GM19238 (cell line): ENCODE results near the gene SOS1.
A peak's percentile ranks its signal among the peaks of the same experiment; 100 is the strongest.
"Not testable (repeated sequence)": the region's sequence is repeated elsewhere in the genome, so short reads cannot be mapped to it uniquely, and the experiment has no call there.

Experiments used
- DNase-seq: peaks from one replicate; pipeline ENCODE4 v3.0.0; 2011; ENCODE audit warnings: low spot score; ENCODE audit not compliant: insufficient read length

Gene SOS1

GRCh38 chr2:38973266-38973665, 147.6 kb downstream of the SOS1 start:
- DNase-seq = no peak

- DNase-seq = no peak
Observed at GRCh38 chr2:38971377-38971776, 149.5 kb downstream of the SOS1 start.

- no peak for DNase-seq
Observed at GRCh38 chr2:38968021-38968420, 152.8 kb downstream of the SOS1 start.

GRCh38 chr2:38966678-38967077, 154.2 kb downstream of the SOS1 start:
- no peak for DNase-seq

- no peak for DNase-seq
Observed at GRCh38 chr2:38966006-38966405, 154.8 kb downstream of the SOS1 start.

GRCh38 chr2:38960609-38961320, 160.1 kb downstream of the SOS1 start:
- DNase-seq = no peak

- DNase-seq = peak; percentile 56
Observed at GRCh38 chr2:38959938-38960608, 160.8 kb downstream of the SOS1 start.

- no peak for DNase-seq
Observed at GRCh38 chr2:38959466-38959865, 161.4 kb downstream of the SOS1 start.

GRCh38 chr2:38957972-38958371, 162.9 kb downstream of the SOS1 start:
- no peak for DNase-seq

GRCh38 chr2:38951766-38952165, 169.1 kb downstream of the SOS1 start:
- DNase-seq = no peak

- DNase-seq = no peak
Observed at GRCh38 chr2:38948995-38949394, 171.9 kb downstream of the SOS1 start.

GRCh38 chr2:38948387-38948882, 172.4 kb downstream of the SOS1 start:
- DNase-seq = no peak

GRCh38 chr2:38947241-38948239, 173.3 kb downstream of the SOS1 start:
- peak; percentile 47 for DNase-seq

- DNase-seq = no peak
Observed at GRCh38 chr2:38945911-38946310, 174.9 kb downstream of the SOS1 start.

GRCh38 chr2:38945372-38945771, 175.5 kb downstream of the SOS1 start:
- no peak for DNase-seq

- DNase-seq = no peak
Observed at GRCh38 chr2:38943784-38944183, 177.1 kb downstream of the SOS1 start.

- DNase-seq = no peak
Observed at GRCh38 chr2:38940746-38941145, 180.1 kb downstream of the SOS1 start.

- DNase-seq = no peak
Observed at GRCh38 chr2:38937548-38937947, 183.3 kb downstream of the SOS1 start.

- not testable (repeated sequence) for DNase-seq
Observed at GRCh38 chr2:38936516-38936915, 184.3 kb downstream of the SOS1 start.

- DNase-seq = no peak
Observed at GRCh38 chr2:38935568-38936172, 185.2 kb downstream of the SOS1 start.

GRCh38 chr2:38934742-38935141, 186.1 kb downstream of the SOS1 start:
- DNase-seq = no peak
